Kasumi-1 (cell line): Measurements from ENCODE around the gene TOPBP1.
"Not testable (repeated sequence)": the region's sequence is repeated elsewhere in the genome, so short reads cannot be mapped to it uniquely, and the experiment has no call there.

Source experiments
- DNase-seq, 2 experiments: peaks; one replicate each; lab custom pipeline; 2025; lab: John Stamatoyannopoulos, UW

Gene TOPBP1

GRCh38 chr3:133661454-133662277, at the start of gene TOPBP1:
Gene TOPBP1 (minus strand): TSS chr3:133661941. CDS start chr3:133661127, 814 bp downstream.
- peak; percentile 81 to 88 for DNase-seq

- no peak for DNase-seq
Observed at GRCh38 chr3:133711013-133711412, 49.3 kb upstream of the TOPBP1 start.

DNA sequence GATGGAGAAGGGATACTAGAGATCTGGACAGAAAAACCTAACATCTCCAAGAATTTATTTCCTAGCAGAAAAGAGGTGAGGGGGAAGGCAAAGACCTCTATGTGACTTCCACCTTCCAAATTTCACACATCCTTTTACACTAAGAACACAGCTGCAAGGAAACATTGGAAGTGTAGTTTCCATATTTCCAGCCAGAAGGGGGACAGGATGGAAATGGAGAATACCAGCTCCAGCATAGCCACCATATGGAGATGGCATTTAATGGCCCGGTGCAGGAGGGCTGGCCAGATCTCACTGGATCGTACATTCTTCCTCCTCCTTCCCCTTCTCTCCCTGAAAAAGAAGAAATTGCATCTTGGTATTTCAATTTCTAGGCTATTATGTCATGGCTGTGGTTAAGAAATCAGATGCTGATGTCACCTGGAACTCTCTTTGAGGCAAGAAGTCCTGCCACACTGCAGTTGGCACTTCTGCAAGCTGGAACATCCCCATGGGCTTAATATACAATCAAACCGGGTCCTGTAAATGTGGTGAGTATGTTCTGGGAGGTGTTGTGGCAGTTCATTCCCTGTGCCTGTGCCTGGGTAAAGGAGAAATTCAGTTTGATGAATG, 47.5 kb upstream of the TOPBP1 start:
- no peak for DNase-seq

GRCh38 chr3:133706033-133706432, 44.3 kb upstream of the TOPBP1 start:
- no peak for DNase-seq

DNA sequence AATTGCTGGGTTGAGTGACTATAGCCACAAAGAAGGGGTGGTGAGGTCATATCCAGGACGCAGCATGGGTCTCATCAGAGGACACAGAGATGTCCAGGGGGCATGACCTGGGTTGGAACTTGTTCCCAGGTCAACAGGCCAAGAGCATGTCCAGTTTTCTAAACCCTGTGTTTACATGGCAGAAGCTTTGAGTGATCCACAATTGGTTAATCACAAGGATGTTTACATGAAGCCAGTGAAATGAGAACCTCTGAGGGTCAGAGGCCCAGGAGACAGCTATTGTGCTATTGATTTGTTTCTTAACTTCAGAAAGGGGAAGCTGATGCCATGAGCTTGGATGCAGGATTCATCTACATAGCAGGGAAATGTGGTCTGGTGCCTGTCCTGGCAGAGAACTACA, 42.2 kb upstream of the TOPBP1 start:
- DNase-seq, result no peak

DNA sequence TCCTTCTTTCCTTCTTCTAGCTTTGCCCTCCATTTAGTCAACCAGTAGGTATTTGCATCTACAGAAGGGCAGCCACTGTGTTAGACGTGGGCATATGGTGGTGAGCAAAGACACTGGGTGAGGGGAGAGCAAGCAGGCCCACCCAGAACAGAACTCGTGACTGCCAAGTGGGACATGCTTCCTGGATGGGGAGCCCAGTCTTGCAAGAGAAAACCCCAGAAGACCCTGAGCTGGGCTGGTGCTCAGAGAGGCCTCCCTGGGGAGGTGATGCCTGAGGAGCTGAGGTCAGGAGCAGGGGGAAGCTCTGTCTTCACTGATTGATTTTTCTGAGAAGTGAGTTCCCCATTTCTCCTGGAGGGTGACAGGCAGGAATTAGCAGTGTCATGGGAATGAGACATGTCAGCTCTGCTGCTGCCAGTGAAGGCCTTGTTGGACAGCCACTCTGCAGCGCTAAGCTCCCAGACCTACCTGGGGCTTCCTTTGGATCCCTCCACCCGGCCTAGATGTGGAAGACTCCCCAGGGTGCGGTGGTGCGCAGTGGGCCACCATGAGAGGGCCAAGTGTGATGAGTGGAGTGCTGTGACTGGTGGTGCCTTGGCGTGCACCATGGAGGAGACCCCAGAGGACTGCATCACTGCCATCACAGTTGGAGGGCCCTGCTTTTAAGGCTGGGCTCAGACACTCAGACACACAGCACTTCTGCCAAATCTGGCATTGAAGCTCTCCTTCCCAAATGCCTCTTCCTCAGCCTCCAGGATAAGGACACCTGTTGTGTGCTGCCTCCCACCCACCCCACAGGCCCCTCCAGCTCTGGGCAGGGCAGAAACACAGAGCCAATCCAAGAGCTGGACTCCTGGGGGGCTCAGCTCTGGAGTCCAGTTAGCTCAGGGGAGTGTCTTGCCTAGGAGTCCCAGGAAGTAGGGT, 40.0 kb upstream of the TOPBP1 start:
- DNase-seq, result no peak

- DNase-seq, result no peak
Observed at GRCh38 chr3:133700351-133700750, 38.6 kb upstream of the TOPBP1 start.

DNA sequence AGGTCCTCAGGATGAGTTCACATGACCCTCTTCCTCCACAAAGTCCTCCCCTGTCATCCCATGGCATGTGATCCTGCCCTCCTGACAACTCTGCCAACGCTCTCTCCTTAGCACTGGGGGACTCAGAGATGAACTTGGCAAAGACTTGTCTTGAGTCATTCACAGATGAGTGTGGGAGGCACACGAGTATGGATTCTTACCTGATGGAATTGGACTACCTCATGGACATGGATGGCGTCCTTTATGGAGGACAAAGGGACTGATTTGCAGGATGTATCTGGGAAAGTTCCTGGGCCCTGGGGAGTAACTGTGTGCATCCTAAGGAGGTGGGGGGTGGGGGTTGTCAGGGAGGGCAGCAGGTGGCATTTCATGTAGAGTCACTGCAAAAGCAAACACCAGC, 38.2 kb upstream of the TOPBP1 start:
- DNase-seq, result no peak

DNA sequence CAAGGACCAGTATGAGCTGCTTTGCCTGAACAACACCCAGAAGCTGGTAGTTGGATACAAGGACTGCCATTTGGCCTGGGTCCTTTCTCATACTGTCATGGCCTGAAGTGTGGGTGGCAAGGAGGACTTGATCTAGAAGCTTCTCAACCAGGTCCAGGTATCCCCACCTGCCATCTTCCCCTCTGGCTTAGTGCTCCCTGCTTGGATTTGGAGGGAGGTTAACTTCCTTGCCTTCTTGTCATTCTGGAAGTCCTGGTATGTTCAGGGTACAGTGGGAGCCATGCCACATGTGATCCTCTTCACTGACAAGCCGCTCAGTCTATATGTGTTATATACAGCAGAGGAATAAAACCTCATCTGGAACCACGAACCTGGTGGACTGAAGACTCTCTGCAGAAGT, 37.7 kb upstream of the TOPBP1 start:
- DNase-seq, result no peak

DNA sequence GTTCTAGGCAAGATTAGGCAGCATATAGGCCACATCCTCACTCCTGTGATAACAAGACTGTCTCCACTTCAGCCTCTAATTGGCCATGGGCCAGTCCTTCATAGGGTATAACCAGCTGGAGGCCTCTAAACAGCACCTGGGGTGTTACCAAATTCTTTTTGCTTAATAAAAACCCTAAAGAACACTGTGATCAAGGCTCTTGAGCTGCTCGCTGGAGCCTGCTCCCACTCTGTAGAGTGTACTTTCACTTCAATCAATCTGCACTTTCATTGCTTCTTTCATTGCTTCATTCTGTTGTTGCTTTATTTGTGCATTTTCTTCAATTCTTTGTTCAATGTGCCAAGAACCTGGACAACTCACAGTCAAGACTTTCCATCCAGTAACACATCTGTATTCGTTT, 36.2 kb upstream of the TOPBP1 start:
- DNase-seq, result no peak

- DNase-seq, result no peak
Observed at GRCh38 chr3:133695560-133696171, 33.9 kb upstream of the TOPBP1 start.

DNA sequence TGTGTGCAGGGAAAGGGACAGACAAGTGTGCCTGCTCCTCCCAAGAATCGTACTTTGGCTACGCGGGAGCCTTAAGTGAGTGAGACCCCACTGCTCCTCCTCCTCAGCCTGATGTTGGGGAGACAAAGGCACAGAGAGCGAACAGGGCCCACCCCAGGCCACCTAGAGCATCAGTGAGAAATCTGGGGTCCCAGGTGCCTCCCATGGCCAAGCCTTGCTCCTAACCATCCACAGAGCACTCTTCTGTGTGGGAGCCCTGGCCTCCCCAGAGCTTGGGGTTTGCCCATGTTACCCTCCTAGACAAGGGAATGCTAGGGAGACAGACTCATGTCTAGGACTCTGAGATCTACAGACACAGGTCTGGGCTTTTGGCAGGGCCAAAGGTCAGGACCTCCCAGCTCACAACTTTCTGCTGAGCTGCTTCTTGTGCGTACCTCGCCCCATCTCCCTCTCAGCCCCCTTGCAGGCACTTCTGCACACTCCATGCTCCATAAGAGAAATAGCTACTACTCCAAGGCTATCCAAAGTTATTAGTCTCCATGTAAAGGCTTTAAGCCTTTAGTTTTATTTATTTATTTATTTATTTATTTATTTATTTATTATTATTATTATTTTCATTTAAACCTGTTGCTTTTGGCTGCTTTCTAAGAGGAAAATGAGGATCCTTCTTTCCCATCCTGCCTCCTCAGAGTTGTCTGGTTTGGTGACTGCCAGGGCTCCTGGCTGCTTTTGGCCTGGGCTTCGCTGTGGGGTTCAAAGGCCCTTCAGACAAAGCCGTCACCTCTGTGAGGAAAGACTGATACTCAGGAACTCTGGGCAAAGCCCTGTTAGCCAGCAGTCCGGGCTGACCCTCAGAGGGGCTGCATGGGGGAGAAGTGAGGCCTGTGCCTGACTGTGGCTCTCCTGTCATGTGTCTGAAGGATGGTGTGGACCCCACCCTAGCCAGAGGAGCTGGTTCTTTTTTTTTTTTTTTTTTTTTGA, 32.8 kb upstream of the TOPBP1 start:
- DNase-seq, result no peak

- DNase-seq, result no peak
Observed at GRCh38 chr3:133693821-133694220, 32.1 kb upstream of the TOPBP1 start.

DNA sequence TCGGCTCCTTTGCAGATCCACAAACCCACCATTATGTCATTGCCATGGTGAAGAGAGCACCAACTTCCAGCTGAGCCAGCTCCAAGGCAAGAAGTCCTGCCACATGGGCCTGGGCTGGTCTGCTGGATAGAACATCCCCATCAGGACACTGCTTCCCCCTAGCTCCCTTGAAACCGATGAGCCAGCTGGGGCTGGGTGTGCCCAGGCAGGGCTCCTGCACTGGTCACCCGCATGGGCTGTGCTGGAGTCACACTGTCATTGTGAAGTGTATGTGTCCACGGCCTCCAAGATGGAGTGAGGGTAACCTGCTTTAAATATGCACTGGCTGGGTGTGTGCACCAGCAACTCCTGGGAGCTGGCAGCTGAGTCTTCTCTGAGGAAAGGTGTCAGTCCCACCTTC, 31.0 kb upstream of the TOPBP1 start:
- no peak for DNase-seq

- DNase-seq, result no peak
Observed at GRCh38 chr3:133691273-133692107, 29.7 kb upstream of the TOPBP1 start.

DNA sequence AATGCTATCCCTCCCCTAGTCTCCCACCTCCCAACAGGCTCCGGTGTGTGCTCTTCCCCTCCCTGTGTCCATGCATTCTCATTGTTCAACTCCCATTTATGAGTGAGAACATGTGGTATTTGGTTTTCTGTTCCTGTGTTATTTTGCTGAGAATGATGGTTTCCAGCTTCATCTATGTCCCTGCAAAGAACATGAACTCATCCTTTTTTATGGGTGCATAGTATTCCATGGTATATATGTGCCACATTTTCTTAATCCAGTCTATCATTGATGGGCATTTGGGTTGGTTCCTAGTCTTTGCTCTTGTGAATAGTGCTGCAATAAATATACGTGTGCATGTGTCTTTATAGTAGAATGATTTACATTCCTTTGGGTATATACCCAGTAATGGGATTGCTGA, 16.3 kb upstream of the TOPBP1 start:
- DNase-seq, result not testable (repeated sequence)

- DNase-seq, result no peak
Observed at GRCh38 chr3:133676336-133677118, 14.8 kb upstream of the TOPBP1 start.

DNA sequence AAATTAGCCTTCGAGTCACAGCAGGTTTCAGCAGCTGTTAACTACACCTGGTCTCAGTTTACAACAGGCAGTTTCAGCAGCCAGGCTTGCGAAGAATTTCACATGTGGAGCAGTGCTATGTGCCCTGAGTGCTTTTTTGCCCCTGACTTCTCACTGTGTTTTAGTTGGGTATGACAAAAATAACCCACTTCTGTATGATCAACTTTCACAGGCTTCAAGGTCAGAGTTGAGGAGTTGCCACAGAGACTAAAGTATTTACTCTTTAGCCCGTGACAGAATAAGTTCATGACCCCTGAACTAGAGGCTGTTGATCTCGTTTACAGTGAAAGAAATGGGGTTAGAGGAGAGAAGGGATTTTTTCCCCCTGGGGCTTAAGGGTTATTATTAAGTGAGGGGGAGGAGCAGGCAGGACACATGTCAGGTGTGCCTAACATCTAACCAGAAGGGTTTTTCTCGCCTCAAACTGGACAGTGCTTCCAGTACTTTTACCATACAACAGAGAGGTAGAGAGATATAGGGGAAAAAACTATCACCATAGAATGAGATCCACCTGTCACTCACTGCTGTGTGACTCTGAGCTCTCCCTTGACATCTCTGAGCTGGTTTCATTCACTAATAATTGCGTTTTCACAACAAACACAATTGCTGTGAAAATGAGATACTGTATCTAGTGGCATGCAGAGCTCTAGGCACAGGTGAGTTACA, 14.0 kb upstream of the TOPBP1 start:
- DNase-seq, result no peak
